M059J (cell line): Measurements from ENCODE around the gene LRRC27. TPM values are rescaled to one million over a fixed set of nuclear protein-coding genes. Genes with fewer than 3 reads are reported as not detected.

Experiments used
- DNase-seq: peaks from one replicate; pipeline ENCODE4 v3.0.0-alpha.2; 2012; ENCODE audit warnings: low read depth
- total RNA-seq: library from RNA; depleted of rRNA; stranded (reverse); fragments of >200 nt; shearing (Covaris generic); gene quantifications from 2 replicates; pipeline ENCODE4 v1.2.3, GENCODE V29; 2014; rRNA removed

Gene LRRC27
- total RNA-seq, 1 experiment from 2014 or later = 3.5 TPM

DNA sequence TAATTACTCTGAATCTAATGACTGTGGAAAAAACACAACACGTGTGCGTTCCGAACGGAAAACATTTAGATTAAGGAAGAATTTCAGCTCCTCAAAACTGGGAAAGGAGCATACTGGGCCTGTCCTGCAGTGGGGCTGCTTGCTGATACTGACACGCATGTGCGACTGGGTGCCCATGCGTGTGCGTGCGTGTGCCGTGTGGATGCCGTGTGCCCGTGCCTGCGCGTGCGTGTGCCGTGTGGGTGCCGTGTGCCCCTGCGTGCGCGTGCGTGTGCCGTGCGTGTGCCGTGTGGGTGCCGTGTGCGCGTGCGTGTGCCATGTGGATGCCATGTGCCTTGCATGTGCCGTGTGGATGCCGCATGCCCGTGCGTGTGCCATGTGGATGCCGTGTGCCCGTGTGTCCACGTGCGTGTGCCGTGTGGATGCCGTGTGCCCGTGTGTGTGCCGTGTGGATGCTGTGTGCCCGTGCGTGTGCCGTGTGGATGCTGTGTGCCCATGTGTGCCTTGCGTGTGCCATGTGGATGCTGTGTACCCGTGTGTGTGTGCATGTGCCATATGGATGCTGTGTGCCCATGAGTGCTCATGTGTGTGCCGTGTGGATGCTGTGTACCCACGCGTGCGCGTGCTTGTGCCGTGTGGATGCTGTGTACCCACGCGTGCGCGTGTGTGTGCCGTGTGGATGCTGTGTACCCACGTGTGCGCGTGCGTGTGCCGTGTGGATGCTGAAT, 93.2 kb downstream of the LRRC27 start:
- no peak for DNase-seq

DNA sequence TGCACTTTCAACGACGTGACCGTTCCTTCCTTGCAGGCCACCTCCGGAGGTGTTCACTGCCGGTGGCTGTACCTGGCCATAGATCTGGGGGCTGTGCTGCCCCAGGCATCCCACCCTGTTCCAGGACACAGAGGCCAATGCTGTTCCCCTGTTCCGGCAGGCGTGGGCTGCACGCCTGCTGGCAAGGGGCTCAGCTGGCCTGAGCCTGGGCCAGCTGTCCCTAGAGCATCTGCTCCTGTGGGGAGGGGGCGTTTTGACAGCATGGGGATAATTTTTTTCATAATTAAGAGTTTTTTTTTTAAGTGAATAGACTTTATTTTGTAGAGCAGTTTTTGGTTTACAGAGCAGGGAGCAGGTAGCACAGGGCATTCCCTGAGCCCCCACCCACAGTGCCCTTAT, 93.8 kb downstream of the LRRC27 start:
- DNase-seq = no peak

DNA sequence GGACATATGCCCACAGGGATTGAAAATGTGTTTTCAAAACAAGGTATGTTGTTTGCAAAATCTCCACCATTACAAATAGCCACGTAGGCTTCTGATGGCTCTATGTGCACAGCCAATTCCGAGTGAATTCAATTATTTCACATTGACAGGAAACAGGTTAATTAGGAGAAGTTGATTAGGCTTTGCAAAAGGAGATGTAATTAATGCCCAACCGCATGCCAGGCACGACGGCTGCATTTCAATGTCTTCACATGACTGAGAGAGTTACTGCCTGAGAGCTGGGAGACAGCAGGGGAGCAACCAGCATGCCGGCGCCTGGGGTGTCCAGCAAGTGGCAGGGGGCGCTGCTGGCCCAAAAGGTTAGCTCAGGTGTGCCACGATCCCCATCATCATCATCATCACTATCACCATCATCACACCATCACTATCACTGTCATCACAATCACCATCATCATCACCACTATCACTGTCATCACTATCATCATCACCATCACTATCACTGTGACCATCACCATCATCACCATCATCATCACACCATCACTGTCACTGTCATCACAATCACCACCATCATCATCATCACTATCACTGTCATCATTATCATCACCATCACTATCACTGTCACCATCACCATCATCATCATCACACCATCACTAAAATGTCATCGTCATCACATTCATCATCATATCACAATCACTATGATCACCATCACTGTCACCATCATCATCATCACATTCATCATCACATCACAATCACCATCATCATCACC, 95.2 kb downstream of the LRRC27 start:
- no peak for DNase-seq

DNA sequence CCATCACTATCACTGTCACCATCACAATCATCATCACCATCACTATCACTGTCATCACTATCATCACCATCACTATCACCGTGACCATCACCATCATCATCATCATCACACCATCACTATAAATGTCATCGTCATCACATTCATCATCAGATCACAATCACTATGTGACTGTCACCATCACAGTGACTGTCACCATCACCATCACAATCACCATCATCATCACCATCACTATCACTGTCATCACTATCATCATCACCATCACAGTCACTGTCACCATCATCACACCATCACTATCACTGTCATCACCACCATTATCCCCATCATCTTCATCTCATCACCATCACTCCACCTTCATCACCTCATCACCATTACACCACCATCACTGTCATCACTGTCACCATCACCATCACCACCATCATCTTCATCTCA, 96.0 kb downstream of the LRRC27 start:
- no peak for DNase-seq

DNA sequence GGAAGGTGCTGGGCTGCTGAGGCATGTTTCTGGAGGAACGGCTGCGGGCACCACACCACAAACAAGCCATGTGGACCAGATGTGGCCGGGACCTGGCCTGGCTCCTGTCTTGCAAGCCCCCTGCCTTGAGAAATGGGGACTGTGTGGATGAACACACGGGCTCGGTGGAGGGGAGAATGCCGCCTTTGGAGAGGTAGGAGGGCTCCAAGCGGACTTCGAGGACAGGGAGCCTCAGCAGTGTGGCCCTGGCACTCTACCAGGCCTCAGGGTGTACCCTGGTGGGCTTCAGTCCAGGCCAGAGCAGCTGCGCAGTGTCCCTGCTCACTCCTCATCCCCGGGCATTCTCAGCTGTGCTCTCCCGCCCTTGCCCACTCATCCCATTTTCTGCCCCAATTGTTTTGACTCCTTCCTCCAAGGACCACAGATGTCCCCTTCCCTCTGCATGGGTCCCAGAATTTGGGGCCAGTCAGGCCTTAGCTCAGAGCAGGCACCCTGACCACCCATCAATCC, 96.5 kb downstream of the LRRC27 start:
- no peak for DNase-seq

Other genes starting within 250 kb of the LRRC27 start
- 4.8 and 6.0 TPM in 2 replicates for gene DPYSL4, start 145.2 kb upstream of the LRRC27 start, total RNA-seq
- 0.71 and 3.6 TPM in 2 replicates for gene STK32C, start 24.2 kb upstream of the LRRC27 start, total RNA-seq
- 1.2 and 5.3 TPM in 2 replicates for gene PWWP2B, start 65.0 kb downstream of the LRRC27 start, total RNA-seq
- 13.0 and 15.3 TPM in 2 replicates for gene INPP5A, start 205.6 kb downstream of the LRRC27 start, total RNA-seq